ENCODE results near the gene PCDHGB6. TPM values are rescaled to one million over a fixed set of nuclear protein-coding genes. Genes with fewer than 3 reads are reported as not detected.
A peak's percentile ranks its signal among the peaks of the same experiment; 100 is the strongest.
"Not testable (repeated sequence)": the region's sequence is repeated elsewhere in the genome, so short reads cannot be mapped to it uniquely, and the experiment has no call there.

Gene PCDHGB6
- total and polyA plus RNA-seq, 2 donors: 5.0 to 12.0 TPM

GRCh38 chr5:141397756-141398551 is 9.9 kb upstream of the PCDHGB6 start, which contains the start of gene PCDHGB5:
TSS of gene PCDHGB5 (plus strand) at chr5:141397947. CDS start at chr5:141398128, 181 bp downstream.
- WGBS: 7% methylated on average over 25 of the region's 43 CpGs
- H3K27ac ChIP-seq (ENCODE audit: low read depth); DNase-seq (ENCODE audit: extremely low spot score); H3K36me3 ChIP-seq (ENCODE audit: insufficient read depth); H3K4me1 ChIP-seq (ENCODE audit: insufficient read depth): not testable (repeated sequence)
- peak within 1 kb of the TSS; percentile 6 for H3K4me3 ChIP-seq (ENCODE audit: low read depth, low read length)

- Histone ChIP-seq H3K27ac (ENCODE audit: low read depth) (no peak overlapping the region), H3K36me3 (ENCODE audit: insufficient read depth) (no peaks in the 10 kb centered on the region), H3K4me3 (ENCODE audit: low read depth, low read length) (peak overlapping the region; percentile 6), H3K4me1 (ENCODE audit: insufficient read depth) (no peaks in the 10 kb centered on the region)
- WGBS: 27% methylated on average over 15 of the region's 15 CpGs
- DNase-seq (ENCODE audit: extremely low spot score): no peak
These were observed 9.2 kb upstream of the PCDHGB6 start for GRCh38 chr5:141398608-141399007.

- H3K4me3 ChIP-seq (ENCODE audit: low read depth, low read length): no peak overlapping the region
- no peaks in the 10 kb centered on the region for H3K36me3 ChIP-seq (ENCODE audit: insufficient read depth)
- H3K27ac ChIP-seq (ENCODE audit: low read depth): no peak overlapping the region
- no peaks in the 10 kb centered on the region for H3K4me1 ChIP-seq (ENCODE audit: insufficient read depth)
- DNase-seq (ENCODE audit: extremely low spot score): no peak
- WGBS: 23% methylated on average over 61 of the region's 61 CpGs
These were observed 8.1 kb upstream of the PCDHGB6 start for GRCh38 chr5:141399555-141400258.

GRCh38 chr5:141402553-141403243 is 5.1 kb upstream of the PCDHGB6 start, which contains the start of gene PCDHGA9:
TSS of gene PCDHGA9 (plus strand) at chr5:141402778. CDS start at chr5:141402953, 175 bp downstream.
- 16% methylated on average over 27 of the region's 27 CpGs for WGBS
- H3K27ac ChIP-seq (ENCODE audit: low read depth): no peak within 1 kb of the TSS
- H3K4me1 ChIP-seq (ENCODE audit: insufficient read depth): no peaks in the 10 kb centered on the region
- H3K36me3 ChIP-seq (ENCODE audit: insufficient read depth): no peaks in the 10 kb centered on the region
- H3K4me3 ChIP-seq (ENCODE audit: low read depth, low read length): no peak within 1 kb of the TSS
- no peak for DNase-seq (ENCODE audit: extremely low spot score)

GRCh38 chr5:141403387-141403786 is 4.4 kb upstream of the PCDHGB6 start:
- WGBS: 26% methylated on average over 22 of the region's 22 CpGs
- DNase-seq (ENCODE audit: extremely low spot score): no peak
- Histone ChIP-seq H3K36me3 (ENCODE audit: insufficient read depth) (no peaks in the 10 kb centered on the region), H3K4me1 (ENCODE audit: insufficient read depth) (no peaks in the 10 kb centered on the region), H3K27ac (ENCODE audit: low read depth) (no peak overlapping the region), H3K4me3 (ENCODE audit: low read depth, low read length) (no peak overlapping the region)

- no peak overlapping the region for H3K27ac ChIP-seq (ENCODE audit: low read depth)
- no peaks in the 10 kb centered on the region for H3K4me1 ChIP-seq (ENCODE audit: insufficient read depth)
- DNase-seq (ENCODE audit: extremely low spot score): no peak
- 20% methylated on average over 64 of the region's 64 CpGs for WGBS
- no peaks in the 10 kb centered on the region for H3K36me3 ChIP-seq (ENCODE audit: insufficient read depth)
- H3K4me3 ChIP-seq (ENCODE audit: low read depth, low read length): no peak overlapping the region
These were observed 1.9 kb downstream of the PCDHGB6 start for GRCh38 chr5:141409598-141410306.

- no peak overlapping the region for H3K4me3 ChIP-seq (ENCODE audit: low read depth, low read length)
- 51% methylated on average over 3 of the region's 3 CpGs for WGBS
These were observed 3.8 kb downstream of the PCDHGB6 start for GRCh38 chr5:141411575-141411974.

GRCh38 chr5:141412854-141413539 is 5.2 kb downstream of the PCDHGB6 start, which contains the start of gene PCDHGA10:
TSS of gene PCDHGA10 (plus strand) at chr5:141412987. CDS start at chr5:141413176, 189 bp downstream.
- H3K4me1 ChIP-seq (ENCODE audit: insufficient read depth): no peaks in the 10 kb centered on the region
- H3K36me3 ChIP-seq (ENCODE audit: insufficient read depth): no peaks in the 10 kb centered on the region
- no peak within 1 kb of the TSS for H3K27ac ChIP-seq (ENCODE audit: low read depth)
- no peak for DNase-seq (ENCODE audit: extremely low spot score)
- peak within 1 kb of the TSS; percentile 15 for H3K4me3 ChIP-seq (ENCODE audit: low read depth, low read length)
- 14% methylated on average over 31 of the region's 31 CpGs for WGBS

More at GRCh38 chr5:141411575-141411974, 3.8 kb downstream of the PCDHGB6 start:
- no peak for DNase-seq (ENCODE audit: extremely low spot score)
- Histone ChIP-seq H3K27ac (ENCODE audit: low read depth) (no peak overlapping the region), H3K4me1 (ENCODE audit: insufficient read depth) (no peaks in the 10 kb centered on the region), H3K36me3 (ENCODE audit: insufficient read depth) (no peaks in the 10 kb centered on the region)

GRCh38 chr5:141413540-141414069 is 5.8 kb downstream of the PCDHGB6 start:
- Histone ChIP-seq H3K4me1 (ENCODE audit: insufficient read depth) (no peaks in the 10 kb centered on the region), H3K36me3 (ENCODE audit: insufficient read depth) (no peaks in the 10 kb centered on the region), H3K27ac (ENCODE audit: low read depth) (no peak overlapping the region), H3K4me3 (ENCODE audit: low read depth, low read length) (no peak overlapping the region)
- 16% methylated on average over 25 of the region's 25 CpGs for WGBS
- no peak for DNase-seq (ENCODE audit: extremely low spot score)

- H3K27ac ChIP-seq (ENCODE audit: low read depth); H3K36me3 ChIP-seq (ENCODE audit: insufficient read depth); DNase-seq (ENCODE audit: extremely low spot score); H3K4me1 ChIP-seq (ENCODE audit: insufficient read depth); H3K4me3 ChIP-seq (ENCODE audit: low read depth, low read length): not testable (repeated sequence)
- 26% methylated on average over 40 of the region's 46 CpGs for WGBS
These were observed 6.9 kb downstream of the PCDHGB6 start for GRCh38 chr5:141414548-141415274.

GRCh38 chr5:141415275-141415618 is 7.4 kb downstream of the PCDHGB6 start:
- WGBS: 26% methylated on average over 24 of the region's 24 CpGs
- DNase-seq (ENCODE audit: extremely low spot score): not testable (repeated sequence)

More at GRCh38 chr5:141415275-141415618, 7.4 kb downstream of the PCDHGB6 start:
- not testable (repeated sequence) for H3K36me3 ChIP-seq (ENCODE audit: insufficient read depth); H3K4me3 ChIP-seq (ENCODE audit: low read depth, low read length); H3K27ac ChIP-seq (ENCODE audit: low read depth); H3K4me1 ChIP-seq (ENCODE audit: insufficient read depth)
